Nephron progenitor cell (in vitro differentiated cells): ENCODE measurements around the gene SNAI3.

Source experiments
- DNase-seq: peaks from one replicate; pipeline ENCODE4 v3.0.0; 2021
- H3K27ac Mint-ChIP-seq: 2 replicates; pipeline ENCODE4 v1.8.0; 2021; ENCODE audit warnings: mild to moderate bottlenecking, moderate library complexity, mixed read lengths
- H3K27me3 Mint-ChIP-seq: 2 replicates; pipeline ENCODE4 v1.8.0; 2021; ENCODE audit warnings: mild to moderate bottlenecking, low read depth, mixed read lengths; ENCODE audit not compliant: poor library complexity
- H3K36me3 Mint-ChIP-seq: 2 replicates; pipeline ENCODE4 v1.8.0; 2021; ENCODE audit warnings: low read depth, mixed read lengths
- H3K4me1 Mint-ChIP-seq: 2 replicates; pipeline ENCODE4 v1.8.0; 2021; ENCODE audit warnings: mixed read lengths
- H3K4me3 Mint-ChIP-seq: 2 replicates; pipeline ENCODE4 v1.8.0; 2021; ENCODE audit warnings: mild to moderate bottlenecking, moderate library complexity, mixed read lengths
- H3K9me3 Mint-ChIP-seq: 2 replicates; pipeline ENCODE4 v1.8.0; 2021; ENCODE audit warnings: mild to moderate bottlenecking, moderate library complexity, mixed read lengths
- TF ChIP-seq, protein P1 (sequence below): fragments of 200-600 bp; sonication (generic); IDR thresholded peaks from 2 replicates; pipeline ENCODE4 v1.5.0; 2021; ENCODE audit warnings: antibody characterized with exemption

Gene SNAI3

DNA sequence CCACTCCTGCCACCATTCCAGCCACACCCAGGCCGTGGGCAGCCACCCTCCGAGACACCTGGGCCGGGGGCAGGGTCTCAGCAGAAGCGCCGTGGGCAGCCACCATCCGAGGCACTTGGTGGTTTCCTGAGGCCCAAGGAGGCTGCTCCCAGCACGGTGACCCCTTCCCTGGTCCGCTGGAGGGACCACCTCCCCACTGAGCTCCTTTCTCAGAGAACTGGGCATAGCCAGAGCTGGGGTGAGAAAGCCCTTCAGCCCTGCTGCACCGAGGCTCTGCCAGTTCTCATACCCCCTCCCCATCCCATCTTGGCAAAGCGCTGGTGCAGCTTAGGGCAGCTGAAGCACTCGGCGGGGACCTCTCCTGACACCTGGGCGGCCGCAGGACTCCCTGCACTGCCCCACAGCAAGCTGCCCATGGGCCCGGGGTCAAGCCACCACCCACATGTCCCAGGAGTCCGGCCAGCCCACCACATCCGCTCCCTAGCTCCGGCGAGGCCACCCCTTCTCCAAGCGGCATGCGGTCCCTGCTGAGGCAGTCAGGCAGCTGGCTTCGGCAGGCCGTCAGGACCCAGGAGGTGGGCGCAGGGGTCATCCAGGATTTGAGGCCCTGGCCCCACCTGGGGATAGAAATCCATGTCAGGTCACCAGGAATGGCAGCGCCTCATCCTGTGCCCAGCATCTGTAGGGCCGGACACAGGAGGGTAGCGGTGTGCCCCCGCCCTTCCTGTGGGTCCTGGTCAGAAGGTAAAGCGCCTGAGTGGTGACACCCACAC lies 34.1 kb downstream of the SNAI3 start:
- H3K9me3 Mint-ChIP-seq, result no peaks in the 10 kb centered on the region
- H3K27ac Mint-ChIP-seq, result no peak overlapping the region
- H3K27me3 Mint-ChIP-seq, result peaks cover 5% of the 10 kb centered on the region
- H3K36me3 Mint-ChIP-seq, result peaks cover 3% of the 10 kb centered on the region
- TF ChIP-seq, protein P1, sequence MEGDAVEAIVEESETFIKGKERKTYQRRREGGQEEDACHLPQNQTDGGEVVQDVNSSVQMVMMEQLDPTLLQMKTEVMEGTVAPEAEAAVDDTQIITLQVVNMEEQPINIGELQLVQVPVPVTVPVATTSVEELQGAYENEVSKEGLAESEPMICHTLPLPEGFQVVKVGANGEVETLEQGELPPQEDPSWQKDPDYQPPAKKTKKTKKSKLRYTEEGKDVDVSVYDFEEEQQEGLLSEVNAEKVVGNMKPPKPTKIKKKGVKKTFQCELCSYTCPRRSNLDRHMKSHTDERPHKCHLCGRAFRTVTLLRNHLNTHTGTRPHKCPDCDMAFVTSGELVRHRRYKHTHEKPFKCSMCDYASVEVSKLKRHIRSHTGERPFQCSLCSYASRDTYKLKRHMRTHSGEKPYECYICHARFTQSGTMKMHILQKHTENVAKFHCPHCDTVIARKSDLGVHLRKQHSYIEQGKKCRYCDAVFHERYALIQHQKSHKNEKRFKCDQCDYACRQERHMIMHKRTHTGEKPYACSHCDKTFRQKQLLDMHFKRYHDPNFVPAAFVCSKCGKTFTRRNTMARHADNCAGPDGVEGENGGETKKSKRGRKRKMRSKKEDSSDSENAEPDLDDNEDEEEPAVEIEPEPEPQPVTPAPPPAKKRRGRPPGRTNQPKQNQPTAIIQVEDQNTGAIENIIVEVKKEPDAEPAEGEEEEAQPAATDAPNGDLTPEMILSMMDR, result no peak
- no peak for DNase-seq
- H3K4me1 Mint-ChIP-seq, result peaks cover 13% of the 10 kb centered on the region
- H3K4me3 Mint-ChIP-seq, result no peak overlapping the region

DNA sequence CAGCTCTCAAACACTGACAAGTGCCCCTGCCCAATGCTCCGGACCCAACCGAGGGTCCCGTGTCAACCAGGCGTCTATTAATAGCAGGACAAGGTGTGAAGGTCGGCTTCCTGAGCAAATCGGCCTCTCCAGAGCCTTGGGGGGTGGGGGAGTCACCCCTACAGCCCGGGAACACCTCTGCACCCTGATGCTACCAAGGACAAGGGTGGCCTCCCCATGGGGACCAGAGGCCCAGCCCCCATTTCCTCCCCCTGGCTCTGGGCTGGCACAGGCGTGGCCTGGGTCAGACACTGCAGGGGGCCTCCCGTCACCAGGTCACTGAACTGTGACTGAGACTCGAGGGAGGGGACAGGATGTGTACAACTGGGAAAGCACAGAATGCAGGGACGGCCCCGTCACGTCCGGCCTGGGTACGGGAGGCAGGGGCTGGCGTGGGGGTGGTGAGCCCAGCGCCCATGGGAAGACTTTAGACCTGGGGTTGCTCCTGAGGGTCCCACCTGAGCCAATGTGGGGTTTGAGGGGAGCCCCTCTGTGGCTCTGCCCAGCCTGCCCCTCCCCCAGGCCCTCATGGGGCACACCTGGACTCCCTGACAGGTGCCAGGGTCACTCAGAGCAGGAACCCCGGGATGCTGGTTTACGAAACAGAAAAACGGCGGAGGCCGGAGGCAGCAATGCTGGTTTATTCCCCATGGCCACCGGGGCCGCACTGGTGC lies 34.9 kb downstream of the SNAI3 start:
- peaks cover 13% of the 10 kb centered on the region for H3K4me1 Mint-ChIP-seq
- H3K36me3 Mint-ChIP-seq, result peaks cover 3% of the 10 kb centered on the region
- H3K27ac Mint-ChIP-seq, result peak overlapping the region; percentile 71
- TF ChIP-seq, protein P1, result no peak
- peak; percentile 75 for DNase-seq
- H3K27me3 Mint-ChIP-seq, result peaks cover 5% of the 10 kb centered on the region
- H3K4me3 Mint-ChIP-seq, result peak overlapping the region; percentile 86
- H3K9me3 Mint-ChIP-seq, result no peaks in the 10 kb centered on the region

DNA sequence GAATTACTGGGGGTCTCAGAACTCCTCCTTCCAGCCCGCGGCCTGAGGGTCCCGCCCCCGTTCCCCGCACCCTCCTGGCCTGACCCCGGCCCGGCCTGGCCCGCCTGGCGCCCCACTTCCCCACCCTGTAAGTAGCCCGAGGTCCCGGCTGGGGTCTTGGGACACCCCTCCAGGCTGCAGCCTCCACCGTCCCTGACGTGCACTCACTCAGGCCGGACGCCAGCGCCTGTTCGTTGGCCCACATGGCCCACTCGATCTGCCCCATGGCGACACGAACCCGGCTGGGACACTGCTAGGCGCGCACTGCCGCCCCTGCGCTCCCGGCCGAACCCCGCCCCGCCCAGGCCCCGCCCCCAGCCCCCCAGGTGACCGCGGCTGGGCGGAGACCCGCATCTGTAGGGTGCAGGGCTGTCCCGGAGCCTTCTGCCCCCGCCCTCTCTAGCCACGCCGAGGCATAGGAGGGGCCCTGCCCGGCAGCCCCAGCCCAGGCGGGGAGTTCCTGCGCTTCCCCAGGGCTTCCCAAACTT lies 35.5 kb downstream of the SNAI3 start, which contains the start of gene CYBA:
TSS of gene CYBA (minus strand) at position 305 of the 527 bp plus-strand sequence. CDS start at position 265, 40 bp downstream.
- DNase-seq, result peak; percentile 68
- H3K27ac Mint-ChIP-seq, result peak within 1 kb of the TSS; percentile 71
- H3K4me1 Mint-ChIP-seq, result peaks cover 13% of the 10 kb centered on the region

DNA sequence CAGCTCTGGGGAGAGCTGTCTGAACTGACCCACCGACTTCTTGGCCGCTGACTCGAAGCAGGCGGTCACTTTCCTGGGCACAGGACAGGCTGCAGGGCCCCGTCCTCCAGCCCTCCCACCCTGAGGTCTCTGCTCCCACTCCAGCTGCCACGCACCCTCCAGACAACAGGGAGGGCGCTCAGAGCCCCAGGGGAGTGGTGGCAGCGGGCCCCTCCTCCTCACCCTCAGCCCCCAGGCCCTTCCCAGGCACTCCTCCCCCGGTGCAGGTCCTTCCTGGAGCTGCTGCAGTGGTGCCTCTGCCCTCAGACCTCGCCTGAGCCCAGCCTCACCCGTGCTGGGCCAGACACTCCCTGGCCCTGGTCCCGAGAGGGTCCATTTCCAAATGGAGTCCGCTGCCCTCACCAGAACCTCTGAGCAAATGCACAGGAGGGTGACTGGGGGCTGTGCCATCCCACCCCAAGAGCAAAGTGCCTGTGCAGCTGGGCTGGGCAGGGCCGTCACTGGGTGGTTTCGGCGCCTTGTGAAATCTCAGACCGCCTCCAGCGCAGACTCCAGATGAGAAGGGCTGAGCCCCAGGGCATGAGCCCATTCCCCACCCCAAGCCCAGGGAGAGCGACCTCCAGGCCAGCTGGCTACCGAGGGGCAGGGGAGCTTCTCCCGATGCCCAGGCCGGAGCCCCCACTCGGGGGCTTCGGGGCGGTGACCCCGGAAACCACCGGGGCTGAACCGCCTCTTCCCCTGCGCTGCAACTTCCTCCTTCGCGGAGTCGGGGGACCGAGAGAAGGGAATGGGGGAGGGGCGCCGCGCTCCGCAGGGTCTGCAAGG lies 36.2 kb downstream of the SNAI3 start:
- TF ChIP-seq, protein P1, result no peak
- H3K36me3 Mint-ChIP-seq, result peaks cover 6% of the 10 kb centered on the region
- peak; percentile 68 for DNase-seq
- H3K9me3 Mint-ChIP-seq, result no peaks in the 10 kb centered on the region
- peaks cover 17% of the 10 kb centered on the region for H3K4me1 Mint-ChIP-seq
- peak overlapping the region; percentile 86 for H3K4me3 Mint-ChIP-seq
- H3K27ac Mint-ChIP-seq, result no peak overlapping the region
- H3K27me3 Mint-ChIP-seq, result peaks cover 5% of the 10 kb centered on the region

More for the DNA sequence above, 35.5 kb downstream of the SNAI3 start, which contains the start of gene CYBA:
- Mint-ChIP-seq H3K9me3 (no peaks in the 10 kb centered on the region), H3K36me3 (peaks cover 3% of the 10 kb centered on the region), H3K27me3 (peaks cover 5% of the 10 kb centered on the region), H3K4me3 (peak within 1 kb of the TSS; percentile 86)
- TF ChIP-seq, protein P1, result no peak

DNA sequence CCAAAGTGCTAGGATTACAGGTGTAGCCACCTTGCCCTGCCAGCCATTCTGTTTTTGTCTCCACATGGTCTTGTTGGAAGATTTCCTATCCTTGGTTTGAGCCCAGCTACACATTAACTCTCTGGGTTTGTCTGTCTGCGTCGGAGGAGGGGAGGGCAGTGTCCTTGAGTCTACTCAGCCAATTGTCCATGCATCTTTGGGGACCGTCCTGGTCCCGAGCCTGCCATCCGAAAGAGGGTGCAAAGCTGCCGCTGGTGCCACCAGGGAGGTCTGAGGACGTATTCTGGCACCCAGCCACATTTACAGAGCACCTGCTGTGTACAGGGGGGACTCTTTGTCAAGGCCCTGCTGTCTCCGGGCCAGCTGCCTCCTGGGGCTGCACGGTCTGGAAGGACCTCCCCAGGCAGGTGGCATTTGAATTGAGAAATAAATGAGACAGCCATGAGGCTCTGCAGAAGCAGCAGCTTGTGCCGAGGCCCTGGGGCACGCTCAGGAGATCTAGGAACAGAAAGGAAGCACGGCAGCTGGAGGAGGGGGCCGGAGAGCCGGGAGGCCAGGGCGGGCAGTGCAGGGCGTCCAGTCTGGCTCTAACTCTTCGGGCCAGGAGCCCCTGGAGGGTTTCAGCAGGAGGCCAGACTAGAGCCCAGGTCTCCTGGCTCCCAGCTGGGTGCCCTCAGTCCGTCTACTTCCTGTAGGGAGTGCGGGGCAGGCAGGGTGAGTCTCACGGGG lies 36.9 kb downstream of the SNAI3 start:
- Mint-ChIP-seq H3K4me1 (peaks cover 23% of the 10 kb centered on the region), H3K4me3 (peak overlapping the region; percentile 86), H3K27ac (no peak overlapping the region), H3K27me3 (peaks cover 7% of the 10 kb centered on the region), H3K36me3 (peaks cover 12% of the 10 kb centered on the region), H3K9me3 (no peaks in the 10 kb centered on the region)
- no peak for DNase-seq
- TF ChIP-seq, protein P1, result no peak
